Measurements from ENCODE around the gene SEL1L3.
A peak's percentile ranks its signal among the peaks of the same experiment; 100 is the strongest.
"Not testable (repeated sequence)": the region's sequence is repeated elsewhere in the genome, so short reads cannot be mapped to it uniquely, and the experiment has no call there.

Gene SEL1L3

GRCh38 chr4:25862411-25863346 is at the start of gene SEL1L3:
SEL1L3 (minus strand) TSS chr4:25862988; CDS start chr4:25862836, 152 bp downstream.
- DNase-seq: peak; percentile 71

- no peak for DNase-seq
Observed at GRCh38 chr4:25911356-25911755, 48.6 kb upstream of the SEL1L3 start.

- DNase-seq: no peak
Observed at GRCh38 chr4:25908491-25908901, 45.7 kb upstream of the SEL1L3 start.

GRCh38 chr4:25906113-25906512 is 43.3 kb upstream of the SEL1L3 start:
- not testable (repeated sequence) for DNase-seq

GRCh38 chr4:25905371-25905770 is 42.6 kb upstream of the SEL1L3 start:
- DNase-seq: no peak

GRCh38 chr4:25904748-25905082 is 41.9 kb upstream of the SEL1L3 start:
- no peak for DNase-seq

GRCh38 chr4:25903900-25904747 is 41.3 kb upstream of the SEL1L3 start:
- DNase-seq: no peak

- DNase-seq: no peak
Observed at GRCh38 chr4:25901030-25901430, 38.2 kb upstream of the SEL1L3 start.

- DNase-seq: no peak
Observed at GRCh38 chr4:25900310-25900709, 37.5 kb upstream of the SEL1L3 start.

- DNase-seq: no peak
Observed at GRCh38 chr4:25896776-25897539, 34.2 kb upstream of the SEL1L3 start.

GRCh38 chr4:25892796-25893195 is 30.0 kb upstream of the SEL1L3 start:
- DNase-seq: no peak

- no peak for DNase-seq
Observed at GRCh38 chr4:25890571-25891485, 28.0 kb upstream of the SEL1L3 start.

GRCh38 chr4:25889589-25890503 is 27.1 kb upstream of the SEL1L3 start:
- DNase-seq: no peak

GRCh38 chr4:25888781-25889180 is 26.0 kb upstream of the SEL1L3 start:
- no peak for DNase-seq

- no peak for DNase-seq
Observed at GRCh38 chr4:25884031-25884782, 21.4 kb upstream of the SEL1L3 start.

GRCh38 chr4:25883565-25883964 is 20.8 kb upstream of the SEL1L3 start:
- DNase-seq: no peak

- no peak for DNase-seq
Observed at GRCh38 chr4:25882226-25882625, 19.4 kb upstream of the SEL1L3 start.

GRCh38 chr4:25881193-25881592 is 18.4 kb upstream of the SEL1L3 start:
- DNase-seq: no peak

- DNase-seq: no peak
Observed at GRCh38 chr4:25879991-25880651, 17.3 kb upstream of the SEL1L3 start.
